ENCODE results near the gene HIP1R.

GRCh38 chr12:122785503-122785902 lies 49.8 kb upstream of the HIP1R start:
- TF ChIP-seq POLR2AphosphoS5 (IDR thresholded peaks at IDR 0.05; ENCODE audit: low read length) (no peak), NRF1 (conservative IDR thresholded peaks at IDR 0.05; ENCODE audit: low read depth, low read length) (no peak)

All from GM12878 (cell line).